ENCODE results near the gene PIP5KL1. TPM values are rescaled to one million over a fixed set of nuclear protein-coding genes. Genes with fewer than 3 reads are reported as not detected.

The PIP5KL1 gene
- total and polyA plus RNA-seq, 2 of the 8 experiments (the other 6 are each of a cell fraction or from before 2014, with no cell fraction given), result 13.4 to 15.4 TPM

GRCh38 chr9:127893392-127893791 is 37.2 kb downstream of the PIP5KL1 start:
- H2BK5ac ChIP-seq (ENCODE audit: low read depth, low read length), result no peak overlapping the region
- peaks cover 10% of the 10 kb centered on the region for H3K79me1 ChIP-seq (ENCODE audit: low read depth, low read length)
- CTCF ChIA-PET (ENCODE audit: partially characterized antibody), result interaction anchor here (1.4 kb wide), 1 partner anchor 24 kb away, joined by 3 read pairs; no protein-coding TSS in a partner anchor
- H2BK120ac ChIP-seq (replicated peaks; ENCODE audit: low read depth, low read length), result no peak overlapping the region
- H2BK20ac ChIP-seq (ENCODE audit: low read length), result no peak overlapping the region
- H3K79me2 ChIP-seq (ENCODE audit: control insufficient read depth in 1 of 2, insufficient read depth in 2 of 2, low read length in 2 of 2), result peaks cover 0 to 4% of the 10 kb centered on the region in 2 experiments; a peak in 1 of 4 replicates
- peaks cover 4 to 15% of the 10 kb centered on the region in 2 experiments for H4K20me1 ChIP-seq (replicated peaks in 1 of 2; ENCODE audit: control insufficient read depth in 1 of 2, insufficient read depth in 2 of 2, low read length in 2 of 2)
- no peak overlapping the region for H2BK12ac ChIP-seq (ENCODE audit: low read depth, low read length)
- H3K4ac ChIP-seq (replicated peaks; ENCODE audit: insufficient read length, low read depth, low read length), result no peak overlapping the region
- WGBS, 2 experiments (ENCODE audit: extremely low coverage in 1 of 2, insufficient coverage in 1 of 2, insufficient read length in 1 of 2, insufficient replicate concordance in 2 of 2, low coverage in 1 of 2, low lambda C conversion rate in 2 of 2, missing lambda C conversion rate in 1 of 2), result 97% methylated on average over 4 of the region's 4 CpGs; no CpG with 5 or more reads in 1 of the 2 experiments
- H3K4me1 ChIP-seq (replicated peaks in 1 of 4; ENCODE audit: control insufficient read depth in 3 of 4, insufficient read depth in 4 of 4, low read length in 3 of 4), result peaks cover 0 to 21% (median 14%) of the 10 kb centered on the region in 4 experiments; a peak in 6 of 7 replicates
- peaks cover under 1% of the 10 kb centered on the region; the same call in 1 of the 2 replicates for H3K23me2 ChIP-seq (ENCODE audit: low read depth, low read length)
- H3K9me3 ChIP-seq (ENCODE audit: insufficient read depth in 2 of 2, low read depth in 1 of 2, low read length in 1 of 2), result no peaks in the 10 kb centered on the region
- FAIRE-seq, result no peak
- H3K27me3 ChIP-seq (replicated peaks in 1 of 4; ENCODE audit: control insufficient read depth in 3 of 4, extremely low read depth in 1 of 4, insufficient read depth in 3 of 4, low read length in 3 of 4), result no peaks in the 10 kb centered on the region
- POLR2A ChIA-PET (ENCODE audit: partially characterized antibody), result interaction anchor here (10.1 kb wide), 1 partner anchor 10 kb away, joined by 91 read pairs; no protein-coding TSS in a partner anchor
- H2AFZ ChIP-seq (ENCODE audit: low read length), result no peak overlapping the region
- no peak overlapping the region for H3K4me2 ChIP-seq (ENCODE audit: insufficient read depth in 1 of 2, low read depth in 2 of 2, low read length in 2 of 2)
- H3K56ac ChIP-seq (replicated peaks; ENCODE audit: insufficient read length, low read depth, low read length), result no peak overlapping the region
- no peak overlapping the region for H2BK15ac ChIP-seq (ENCODE audit: low read length)
- no peak overlapping the region for H4K8ac ChIP-seq (ENCODE audit: extremely low read depth, insufficient read depth, low read length)
- peaks cover 28 to 46% (median 38%) of the 10 kb centered on the region in 4 experiments for H3K36me3 ChIP-seq (ENCODE audit: control insufficient read depth in 2 of 4, insufficient read depth in 4 of 4, low read length in 3 of 4)
- no peak overlapping the region for H3K14ac ChIP-seq (ENCODE audit: insufficient read length)
- DNase-seq (ENCODE audit: low read depth in 1 of 2, low spot score in 2 of 2), result no peak
- no peak for TF ChIP-seq POLR2AphosphoS5 (IDR thresholded peaks at IDR 0.05; ENCODE audit: low read depth, low read length)
- TF ChIP-seq CTBP2 (IDR thresholded peaks at IDR 0.05; ENCODE audit: borderline replicate concordance, insufficient read depth, insufficient read length, low read length), result no peak
- TF ChIP-seq E2F6 (IDR thresholded peaks at IDR 0.05), result no peak
- TF ChIP-seq RNF2 (IDR thresholded peaks at IDR 0.05; ENCODE audit: borderline replicate concordance, low read depth, low read length, missing control alignments, poor library complexity, severe bottlenecking), result no peak
- TF ChIP-seq BRCA1 (IDR thresholded peaks at IDR 0.05; ENCODE audit: low read depth, low read length), result no peak
- H3K27ac ChIP-seq (ENCODE audit: low read depth, low read length), result no peak overlapping the region
- no peak overlapping the region for H4K5ac ChIP-seq (ENCODE audit: insufficient read length, low read depth, low read length)
- H2AK5ac ChIP-seq (ENCODE audit: low read depth, low read length), result no peak overlapping the region
- no peak overlapping the region for H3K4me3 ChIP-seq (ENCODE audit: extremely low read depth in 1 of 4, insufficient read depth in 2 of 4, low read depth in 3 of 4, low read length in 4 of 4)
- no peak overlapping the region for H4K91ac ChIP-seq (replicated peaks; ENCODE audit: insufficient read length, low read length)
- H3K9ac ChIP-seq (replicated peaks in 1 of 4; ENCODE audit: extremely low read depth in 1 of 4, low read depth in 3 of 4, low read length in 3 of 4), result no peak overlapping the region
- no peak overlapping the region for H3K18ac ChIP-seq (ENCODE audit: extremely low read depth, low read length)
- no peak overlapping the region for H3K23ac ChIP-seq (ENCODE audit: insufficient read length)
